ENCODE results near the gene REG4.

- TF ChIP-seq CTCF (conservative IDR thresholded peaks at IDR 0.05) (no peak), ZFX (IDR thresholded peaks at IDR 0.05) (no peak)
Measured at GRCh38 chr1:119778359-119778758, 32.9 kb downstream of the REG4 start.
